ENCODE data around the gene ZFHX2.

- TF ChIP-seq CTCF (IDR thresholded peaks at IDR 0.05; ENCODE audit: low read depth, low read length), result no peak
- TF ChIP-seq EZH2phosphoT487 (IDR thresholded peaks at IDR 0.05; ENCODE audit: low read depth), result no peak
These were observed 26.6 kb downstream of the ZFHX2 start for GRCh38 chr14:23524954-23525353.
